ENCODE data around the gene SMTN.
A peak's percentile ranks its signal among the peaks of the same experiment; 100 is the strongest.
"Not testable (repeated sequence)": the region's sequence is repeated elsewhere in the genome, so short reads cannot be mapped to it uniquely, and the experiment has no call there.

SMTN gene

DNA sequence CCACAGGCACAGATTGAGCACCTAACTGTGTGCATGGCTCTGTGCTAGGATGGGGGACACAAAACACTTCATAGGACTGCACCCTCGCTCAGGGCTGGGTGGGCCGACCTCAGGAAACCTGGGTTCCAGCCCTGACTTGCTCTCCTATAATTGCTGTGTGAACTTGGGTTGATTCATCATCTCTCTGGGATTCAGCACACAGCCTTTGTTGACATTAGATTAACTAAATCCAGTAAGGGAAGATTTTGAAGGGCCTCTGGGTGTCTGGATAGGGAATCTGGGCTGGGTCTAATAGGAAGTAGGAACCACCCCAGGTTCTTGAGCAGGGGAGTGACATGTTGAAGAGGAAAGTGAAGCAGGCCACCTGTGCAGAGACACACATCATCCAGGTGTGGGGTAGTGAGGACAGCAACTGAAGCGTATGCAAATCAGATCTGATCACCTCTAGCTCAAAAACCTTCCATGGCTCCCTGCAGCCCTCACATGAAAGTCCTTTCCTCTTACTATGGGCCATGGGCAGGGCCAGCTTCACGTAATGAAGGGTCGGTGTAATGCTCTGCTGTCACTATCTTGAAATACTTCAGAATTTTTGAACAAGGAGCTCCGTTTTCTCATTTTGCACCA, 11.3 kb upstream of the SMTN start:
- H3K27ac ChIP-seq; DNase-seq (ENCODE audit: low read depth, low spot score): not testable (repeated sequence)

GRCh38 chr22:31073125-31073524, 8.0 kb upstream of the SMTN start:
- DNase-seq (ENCODE audit: low read depth, low spot score); H3K27ac ChIP-seq: not testable (repeated sequence)

- DNase-seq (ENCODE audit: low read depth, low spot score); H3K27ac ChIP-seq: not testable (repeated sequence)
Observed at GRCh38 chr22:31073545-31074145, 7.5 kb upstream of the SMTN start.

GRCh38 chr22:31075961-31076360, 5.2 kb upstream of the SMTN start:
- no peak for DNase-seq (ENCODE audit: low read depth, low spot score)
- H3K27ac ChIP-seq: no peak overlapping the region

DNA sequence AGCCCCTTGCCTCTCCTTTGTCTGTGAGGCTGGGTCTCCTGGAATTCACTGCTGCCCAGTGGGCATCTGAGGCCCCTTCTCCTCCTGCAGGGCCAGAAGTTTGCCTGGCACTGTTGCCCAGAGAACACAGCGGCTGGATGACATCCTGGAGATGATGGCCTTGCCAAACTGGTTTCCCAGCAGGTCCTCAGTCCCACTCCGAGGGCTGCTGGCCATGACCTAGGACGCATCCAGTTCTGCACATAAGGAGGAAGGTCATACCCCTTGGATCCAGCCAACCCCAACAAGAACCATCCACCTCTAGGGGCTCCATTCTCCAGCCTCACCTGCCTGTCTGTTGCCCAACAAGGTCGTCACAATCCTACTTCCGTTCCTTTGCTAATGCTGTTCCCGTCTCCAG, 3.4 kb upstream of the SMTN start:
- no peak for DNase-seq (ENCODE audit: low read depth, low spot score)
- no peak overlapping the region for H3K27ac ChIP-seq

DNA sequence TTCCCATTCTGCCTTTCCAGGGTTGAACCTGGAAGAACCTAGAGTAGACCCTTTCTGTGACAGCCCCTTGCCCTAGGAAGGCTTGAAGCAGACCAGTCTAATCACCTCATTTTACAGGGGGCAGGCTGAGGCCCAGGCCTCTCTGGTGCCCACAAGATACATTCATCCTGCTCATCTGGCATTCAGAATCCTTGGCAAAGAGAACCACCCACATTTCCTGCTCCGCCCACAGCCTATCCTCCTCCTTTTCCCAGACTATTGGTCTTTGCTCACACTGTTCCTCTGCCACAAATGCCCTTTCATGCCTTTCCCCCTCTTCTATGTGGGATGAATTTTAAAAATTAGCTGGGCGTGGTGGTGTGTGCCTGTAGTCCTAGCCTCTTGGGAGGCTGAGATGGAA, 2.7 kb upstream of the SMTN start:
- H3K27ac ChIP-seq; DNase-seq (ENCODE audit: low read depth, low spot score): not testable (repeated sequence)

DNA sequence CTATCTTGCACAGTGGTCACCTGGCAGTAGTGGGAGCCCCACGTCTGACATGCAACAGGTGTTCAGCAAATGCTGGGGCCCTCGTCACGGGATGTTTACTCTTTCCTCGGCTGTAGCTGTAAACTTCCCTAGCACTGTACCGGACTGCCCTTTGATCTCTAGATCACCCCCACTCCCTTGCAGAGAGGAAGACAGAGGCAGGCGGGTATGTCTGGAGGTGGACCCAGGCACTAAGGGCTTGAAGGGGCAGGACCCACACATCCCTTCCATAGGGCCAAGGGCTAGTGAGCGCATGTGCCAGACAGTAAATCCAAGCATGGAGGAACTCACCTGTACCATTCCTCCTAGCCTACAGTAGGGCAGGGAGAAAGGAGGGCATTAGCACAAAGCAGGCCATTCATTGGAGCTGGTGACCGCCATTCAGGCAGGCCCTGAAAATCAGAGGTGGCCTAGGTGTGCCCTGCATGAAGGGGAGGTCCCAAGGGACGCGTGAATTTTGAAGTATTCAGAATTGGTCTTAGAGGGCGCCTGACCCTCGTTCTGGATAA, 1.9 kb upstream of the SMTN start:
- no peak for DNase-seq (ENCODE audit: low read depth, low spot score)

DNA sequence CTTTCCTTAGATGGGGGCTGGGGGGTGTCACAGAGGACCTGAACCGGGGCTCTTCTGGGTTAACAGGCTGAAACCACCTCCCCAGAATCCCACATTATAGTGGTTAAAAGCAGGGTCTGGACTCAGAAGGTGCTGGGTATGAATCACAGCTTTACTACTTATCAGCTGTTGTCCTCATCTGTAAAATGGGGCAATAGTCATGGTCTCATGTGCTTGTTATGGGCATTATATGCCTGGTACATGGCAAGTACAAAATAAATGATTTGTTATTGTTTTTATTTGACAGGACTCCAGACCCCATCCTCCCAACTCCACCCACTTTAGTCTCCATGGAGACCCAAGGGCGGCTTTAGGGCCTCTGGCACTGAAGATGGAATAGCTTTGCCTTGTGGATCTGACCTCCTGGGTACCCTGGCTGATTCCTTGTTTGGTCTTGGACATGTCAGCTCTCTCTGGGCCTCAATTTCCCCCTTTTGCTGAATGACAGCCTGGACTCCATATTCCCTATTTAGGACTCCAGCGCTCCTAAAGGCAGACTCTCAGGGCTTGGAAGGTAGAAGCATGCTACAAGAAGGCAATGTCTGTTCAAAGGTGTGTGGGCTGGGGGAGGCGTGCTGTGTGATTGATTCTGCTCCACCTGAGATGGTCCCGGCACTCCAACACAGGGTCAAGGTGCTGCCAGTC, 812 bp upstream of the SMTN start:
- no peak for DNase-seq (ENCODE audit: low read depth, low spot score)
- peak overlapping the region; percentile 96 for H3K27ac ChIP-seq

More for the DNA sequence above, 1.9 kb upstream of the SMTN start:
- H3K27ac ChIP-seq: no peak overlapping the region

DNA sequence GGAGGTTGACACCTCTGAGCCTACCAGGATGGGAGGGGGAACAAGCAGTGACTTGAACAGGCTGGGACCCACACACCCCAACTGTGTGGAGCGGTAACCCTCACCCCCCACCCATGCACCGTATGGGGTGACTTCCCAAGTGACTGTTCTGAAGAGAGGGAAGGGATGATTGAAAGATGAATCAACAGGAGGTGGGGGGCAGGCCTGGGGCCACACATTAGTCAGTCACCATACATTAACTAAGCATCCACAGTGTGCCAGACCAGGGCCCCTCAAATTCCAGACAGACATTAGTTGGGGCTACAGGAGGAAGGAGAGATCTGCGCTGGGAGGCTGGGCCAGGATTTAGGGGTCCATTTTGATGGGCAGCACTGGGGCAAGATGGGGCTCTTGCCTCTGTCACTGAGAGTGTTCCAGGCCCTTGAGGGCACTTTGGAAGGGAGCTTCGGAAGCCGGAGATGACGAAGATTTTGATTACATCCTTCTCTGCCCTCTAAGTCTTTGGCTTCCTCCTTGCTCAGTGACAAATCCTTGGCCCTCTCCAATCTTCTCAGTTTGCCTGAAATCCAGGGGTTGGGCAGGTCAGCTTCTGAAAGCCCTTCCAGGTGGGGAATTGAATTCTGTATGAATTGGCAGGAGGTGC, 966 bp downstream of the SMTN start:
- no peak for DNase-seq (ENCODE audit: low read depth, low spot score)
- peak overlapping the region; percentile 96 for H3K27ac ChIP-seq

GRCh38 chr22:31082606-31083376, 1.7 kb downstream of the SMTN start:
- H3K27ac ChIP-seq: peak overlapping the region; percentile 96
- no peak for DNase-seq (ENCODE audit: low read depth, low spot score)

GRCh38 chr22:31083377-31083768, 2.3 kb downstream of the SMTN start:
- DNase-seq (ENCODE audit: low read depth, low spot score): no peak
- peak overlapping the region; percentile 96 for H3K27ac ChIP-seq

GRCh38 chr22:31083923-31084810, 3.0 kb downstream of the SMTN start:
- H3K27ac ChIP-seq: peak overlapping the region; percentile 96
- DNase-seq (ENCODE audit: low read depth, low spot score): no peak

DNA sequence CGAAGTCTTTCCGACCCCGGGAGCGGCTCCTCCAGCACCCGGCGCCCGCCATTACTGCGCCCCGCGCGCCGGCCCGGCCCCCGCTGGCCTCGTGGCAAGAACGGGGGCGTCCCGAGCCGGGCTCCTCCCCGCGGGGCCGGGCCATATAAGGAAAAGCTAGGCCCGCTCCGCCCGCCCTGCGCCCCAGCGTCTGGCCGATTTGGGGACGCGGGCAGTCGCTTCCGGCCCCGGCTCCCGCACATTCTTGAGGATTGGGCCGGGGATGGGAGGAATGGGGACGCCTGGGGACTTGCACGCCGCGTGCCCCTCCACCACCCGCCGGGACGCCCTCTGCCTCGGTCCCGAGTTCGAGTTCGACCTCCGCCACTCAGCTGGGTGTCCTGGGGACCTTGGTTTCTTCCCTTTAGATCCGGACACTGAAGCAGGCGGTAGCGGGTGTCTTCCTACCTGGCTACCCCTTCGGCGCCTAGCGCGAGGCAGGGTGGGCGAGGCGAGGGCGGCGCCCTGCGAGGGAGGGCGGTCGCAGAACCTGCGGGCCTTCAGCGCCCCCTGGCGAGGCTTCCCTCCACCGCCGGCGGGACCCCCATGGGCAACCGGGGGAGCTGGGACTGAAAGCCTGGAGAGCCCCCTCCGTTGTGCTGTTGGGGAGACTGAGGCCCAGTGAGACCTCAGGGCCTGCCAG, 3.8 kb downstream of the SMTN start:
- H3K27ac ChIP-seq: peak overlapping the region; percentile 96
- DNase-seq (ENCODE audit: low read depth, low spot score): no peak

- DNase-seq (ENCODE audit: low read depth, low spot score): no peak
- H3K27ac ChIP-seq: peak overlapping the region; percentile 96
Observed at GRCh38 chr22:31085493-31085824, 4.3 kb downstream of the SMTN start.

DNA sequence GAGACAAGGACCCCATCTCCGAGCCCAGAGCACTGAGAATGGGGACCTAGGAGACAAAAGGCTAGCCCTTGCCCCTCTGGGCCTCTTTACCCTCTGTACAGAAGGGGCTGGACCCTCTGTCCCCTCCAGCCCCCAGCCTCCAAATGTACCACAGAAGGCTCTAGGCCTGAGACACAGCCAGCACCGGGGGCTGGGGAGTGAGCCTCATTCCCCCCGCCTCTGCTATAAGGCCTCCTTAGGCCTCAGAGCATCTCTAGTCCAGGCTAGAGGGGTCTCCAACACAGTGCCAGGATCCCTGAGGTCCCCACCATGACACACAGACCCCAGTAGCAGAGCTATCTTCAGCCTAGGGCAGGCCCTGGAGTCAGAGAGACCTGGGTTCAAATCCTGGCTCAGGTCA, 4.8 kb downstream of the SMTN start:
- DNase-seq (ENCODE audit: low read depth, low spot score): no peak

DNA sequence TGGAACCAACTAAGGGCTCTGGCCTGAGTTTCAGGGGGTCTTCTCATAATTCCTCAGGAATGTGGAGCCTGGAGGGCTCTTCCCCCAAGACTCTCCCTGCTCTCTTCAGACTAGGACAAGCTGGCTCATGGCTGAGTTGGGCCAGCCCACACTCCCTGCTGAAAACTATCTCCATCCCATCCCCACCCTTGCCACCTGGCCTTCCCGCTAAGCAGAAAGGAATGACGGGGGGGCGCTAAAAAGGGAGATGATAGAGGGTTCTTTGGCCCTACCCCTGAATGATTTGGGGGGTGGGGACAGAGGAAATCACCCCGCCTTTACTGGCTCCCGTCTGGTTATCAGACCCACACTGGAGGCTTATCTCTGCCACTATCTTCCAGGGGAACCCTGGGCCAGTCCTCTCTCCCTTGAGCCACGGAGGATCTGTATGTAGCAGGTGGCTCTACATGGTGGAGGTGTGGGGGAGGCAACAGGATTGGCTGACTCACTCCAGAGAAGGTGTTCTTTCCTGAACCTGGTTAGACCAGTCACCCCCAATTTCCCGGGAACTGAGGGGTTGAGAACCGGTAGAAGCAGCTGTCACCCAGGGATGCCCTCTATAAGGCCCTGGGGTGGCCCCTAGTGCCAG, 5.7 kb downstream of the SMTN start:
- H3K27ac ChIP-seq: peak overlapping the region; percentile 96
- DNase-seq (ENCODE audit: low read depth, low spot score): no peak

More for the DNA sequence above, 4.8 kb downstream of the SMTN start:
- H3K27ac ChIP-seq: peak overlapping the region; percentile 96

- DNase-seq (ENCODE audit: low read depth, low spot score): no peak
- H3K27ac ChIP-seq: no peak overlapping the region
Observed at GRCh38 chr22:31087744-31088215, 6.7 kb downstream of the SMTN start.

All from epithelial cell of prostate (primary cell).